SU-DHL-6 (cell line): ENCODE measurements around the gene CHSY1.

Source experiments
- EZH2phosphoT487 ChIP-seq: fragments of 200-600 bp; sonication (generic), shearing (Covaris generic); conservative IDR thresholded peaks from 2 replicates; pipeline ENCODE4 v1.6.1; 2018; ENCODE audit warnings: mild to moderate bottlenecking, antibody characterized with exemption, low read length, moderate library complexity, mixed read lengths
- TF ChIP-seq, protein P1 (sequence below): fragments of 200-600 bp; sonication (generic); IDR thresholded peaks from one replicate; pipeline ENCODE4 v1.5.1; 2017; ENCODE audit warnings: antibody characterized with exemption, mild to moderate bottlenecking, low read length, moderate library complexity; ENCODE audit not compliant: insufficient read depth, poor library complexity, severe bottlenecking

GRCh38 chr15:101233651-101234280 is 18.1 kb downstream of the CHSY1 start:
- TF ChIP-seq, protein P1, sequence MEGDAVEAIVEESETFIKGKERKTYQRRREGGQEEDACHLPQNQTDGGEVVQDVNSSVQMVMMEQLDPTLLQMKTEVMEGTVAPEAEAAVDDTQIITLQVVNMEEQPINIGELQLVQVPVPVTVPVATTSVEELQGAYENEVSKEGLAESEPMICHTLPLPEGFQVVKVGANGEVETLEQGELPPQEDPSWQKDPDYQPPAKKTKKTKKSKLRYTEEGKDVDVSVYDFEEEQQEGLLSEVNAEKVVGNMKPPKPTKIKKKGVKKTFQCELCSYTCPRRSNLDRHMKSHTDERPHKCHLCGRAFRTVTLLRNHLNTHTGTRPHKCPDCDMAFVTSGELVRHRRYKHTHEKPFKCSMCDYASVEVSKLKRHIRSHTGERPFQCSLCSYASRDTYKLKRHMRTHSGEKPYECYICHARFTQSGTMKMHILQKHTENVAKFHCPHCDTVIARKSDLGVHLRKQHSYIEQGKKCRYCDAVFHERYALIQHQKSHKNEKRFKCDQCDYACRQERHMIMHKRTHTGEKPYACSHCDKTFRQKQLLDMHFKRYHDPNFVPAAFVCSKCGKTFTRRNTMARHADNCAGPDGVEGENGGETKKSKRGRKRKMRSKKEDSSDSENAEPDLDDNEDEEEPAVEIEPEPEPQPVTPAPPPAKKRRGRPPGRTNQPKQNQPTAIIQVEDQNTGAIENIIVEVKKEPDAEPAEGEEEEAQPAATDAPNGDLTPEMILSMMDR, result no peak
- TF ChIP-seq EZH2phosphoT487, result no peak
